HFFc6 (cell line): ENCODE results near the gene IQCH. TPM values are rescaled to one million over a fixed set of nuclear protein-coding genes. Genes with fewer than 3 reads are reported as not detected.

ENCODE experiments used
- DNase-seq: peaks from one replicate; pipeline ENCODE4 v3.0.0-alpha.2; 2018
- H3K27ac Mint-ChIP-seq: 2 replicates; pipeline ENCODE4 v1.8.0; 2020; ENCODE audit warnings: mild to moderate bottlenecking, mixed read lengths
- H3K27me3 Mint-ChIP-seq: 2 replicates; pipeline ENCODE4 v1.8.0; 2021; ENCODE audit warnings: mild to moderate bottlenecking, moderate library complexity, mixed read lengths; ENCODE audit not compliant: insufficient read depth
- H3K36me3 Mint-ChIP-seq: 2 replicates; pipeline ENCODE4 v1.8.0; 2021; ENCODE audit warnings: low read depth, mixed read lengths
- H3K4me1 Mint-ChIP-seq: 2 replicates; pipeline ENCODE4 v1.8.0; 2020; ENCODE audit warnings: low read depth, mixed read lengths
- H3K4me3 Mint-ChIP-seq: 2 replicates; pipeline ENCODE4 v1.8.0; 2020; ENCODE audit warnings: mild to moderate bottlenecking, moderate library complexity, mixed read lengths
- H3K9me3 Mint-ChIP-seq: 2 replicates; pipeline ENCODE4 v1.8.0; 2020; ENCODE audit warnings: mild to moderate bottlenecking, mixed read lengths
- CTCF ChIP-seq: fragments of 200-600 bp; sonication (generic); IDR thresholded peaks from 2 replicates; pipeline ENCODE4 v1.5.0; 2021; ENCODE audit warnings: antibody characterized with exemption, mild to moderate bottlenecking
- total RNA-seq, 6 experiments: library from RNA; stranded (reverse); fragmentation: NEBNext Ultra II Directional; extraction: Animal tissue kit (Norgen Biotek cat#: 25700); gene quantifications; 2 replicates in 1 of 6; 3 replicates in 5 of 6; pipeline ENCODE4 v1.2.3, GENCODE V29; 2021

IQCH gene
- total RNA-seq, 6 experiments from 2014 or later, result 1.1 to 2.2 (median 1.5) TPM

DNA sequence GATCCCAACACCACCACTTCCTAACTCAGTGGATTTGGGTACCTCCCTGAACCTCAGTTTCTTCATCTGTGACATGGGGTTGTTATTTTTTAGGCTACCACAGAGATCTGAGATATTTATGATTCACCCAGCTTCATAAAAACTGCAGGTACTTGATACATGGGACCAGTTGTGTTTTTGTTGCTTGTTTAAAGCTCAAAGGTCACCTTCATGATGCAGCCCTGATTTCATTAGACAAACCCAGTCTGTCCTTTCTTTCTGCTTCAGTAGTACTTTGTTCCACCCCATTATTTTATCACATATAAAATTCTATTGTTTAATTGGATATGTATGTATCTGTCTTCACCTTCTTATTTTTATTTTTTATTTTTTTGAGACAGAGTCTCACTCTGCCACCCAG lies 208.9 kb downstream of the IQCH start:
- Mint-ChIP-seq H3K4me3 (no peak overlapping the region), H3K27me3 (peaks cover 3% of the 10 kb centered on the region), H3K9me3 (no peaks in the 10 kb centered on the region), H3K27ac (no peak overlapping the region), H3K36me3 (no peaks in the 10 kb centered on the region), H3K4me1 (no peaks in the 10 kb centered on the region)
- DNase-seq, result no peak
- no peak for TF ChIP-seq CTCF

GRCh38 chr15:67465196-67465952 lies 210.8 kb downstream of the IQCH start:
- no peaks in the 10 kb centered on the region for H3K4me1 Mint-ChIP-seq
- no peak overlapping the region for H3K4me3 Mint-ChIP-seq
- peaks cover 3% of the 10 kb centered on the region for H3K27me3 Mint-ChIP-seq
- H3K36me3 Mint-ChIP-seq, result no peaks in the 10 kb centered on the region
- H3K9me3 Mint-ChIP-seq, result no peaks in the 10 kb centered on the region
- DNase-seq, result no peak
- no peak for TF ChIP-seq CTCF
- H3K27ac Mint-ChIP-seq, result no peak overlapping the region

GRCh38 chr15:67468416-67468815 lies 213.8 kb downstream of the IQCH start:
- Mint-ChIP-seq H3K27ac (no peak overlapping the region), H3K4me3 (no peak overlapping the region), H3K9me3 (no peaks in the 10 kb centered on the region), H3K4me1 (peaks cover 18% of the 10 kb centered on the region), H3K27me3 (peaks cover 3% of the 10 kb centered on the region; the same call in 1 of the 2 replicates), H3K36me3 (no peaks in the 10 kb centered on the region)
- no peak for TF ChIP-seq CTCF
- no peak for DNase-seq

- Mint-ChIP-seq H3K36me3 (no peaks in the 10 kb centered on the region), H3K4me3 (no peak overlapping the region), H3K27me3 (no peaks in the 10 kb centered on the region), H3K9me3 (no peaks in the 10 kb centered on the region), H3K4me1 (peaks cover 19% of the 10 kb centered on the region), H3K27ac (no peak overlapping the region)
- TF ChIP-seq CTCF, result no peak
- no peak for DNase-seq
These were observed 215.1 kb downstream of the IQCH start for GRCh38 chr15:67469680-67470079.

GRCh38 chr15:67472957-67473356 lies 218.4 kb downstream of the IQCH start:
- Mint-ChIP-seq H3K9me3 (no peaks in the 10 kb centered on the region), H3K36me3 (no peaks in the 10 kb centered on the region), H3K27ac (no peak overlapping the region), H3K4me1 (peaks cover 19% of the 10 kb centered on the region), H3K27me3 (peaks cover 2% of the 10 kb centered on the region; the same call in 1 of the 2 replicates), H3K4me3 (no peak overlapping the region)
- peak; percentile 19 for DNase-seq
- TF ChIP-seq CTCF, result no peak
